ENCODE results near the gene IMPA2.

- no peak for TF ChIP-seq CTCF (IDR thresholded peaks at IDR 0.05; ENCODE audit: insufficient read depth, low read length, poor library complexity, severe bottlenecking)
- no peak for TF ChIP-seq EZH2phosphoT487 (conservative IDR thresholded peaks at IDR 0.05; ENCODE audit: low read length)
Measured at GRCh38 chr18:11982981-11983380, 1.7 kb downstream of the IMPA2 start.

All from SU-DHL-6 (cell line).